ENCODE measurements around the gene UCKL1. TPM values are rescaled to one million over a fixed set of nuclear protein-coding genes. Genes with fewer than 3 reads are reported as not detected.

Gene UCKL1
- total RNA-seq, 1 donor from 2014 or later: 16.2 TPM

- no peak for TF ChIP-seq CTCF (conservative IDR thresholded peaks at IDR 0.05; ENCODE audit: low read depth, low read length)
- DNase-seq (ENCODE audit: low read depth): no peak
- H3K4me3 ChIP-seq (ENCODE audit: low read depth, low read length): no peak overlapping the region
These were observed 4.6 kb downstream of the UCKL1 start for GRCh38 chr20:63951398-63952209.

- no peak for DNase-seq (ENCODE audit: low read depth)
- H3K4me3 ChIP-seq (ENCODE audit: low read depth, low read length): no peak overlapping the region
- no peak for TF ChIP-seq CTCF (conservative IDR thresholded peaks at IDR 0.05; ENCODE audit: low read depth, low read length)
These were observed 5.4 kb downstream of the UCKL1 start for GRCh38 chr20:63950701-63951397.

GRCh38 chr20:63947638-63948456 is 8.4 kb downstream of the UCKL1 start:
- no peak for TF ChIP-seq CTCF (conservative IDR thresholded peaks at IDR 0.05; ENCODE audit: low read depth, low read length)
- H3K4me3 ChIP-seq (ENCODE audit: low read depth, low read length): no peak overlapping the region
- DNase-seq (ENCODE audit: low read depth): no peak

- DNase-seq (ENCODE audit: low read depth): no peak
- no peak overlapping the region for H3K4me3 ChIP-seq (ENCODE audit: low read depth, low read length)
- TF ChIP-seq CTCF (conservative IDR thresholded peaks at IDR 0.05; ENCODE audit: low read depth, low read length): no peak
These were observed 9.1 kb downstream of the UCKL1 start for GRCh38 chr20:63946986-63947637.

- H3K4me3 ChIP-seq (ENCODE audit: low read depth, low read length): no peak overlapping the region
- no peak for DNase-seq (ENCODE audit: low read depth)
- no peak for TF ChIP-seq CTCF (conservative IDR thresholded peaks at IDR 0.05; ENCODE audit: low read depth, low read length)
These were observed 10.0 kb downstream of the UCKL1 start for GRCh38 chr20:63945921-63946920.
